Middle frontal gyrus (tissue), 1 donor: ENCODE results near the gene MAD2L2.

Experiments used
- DNase-seq: peaks from one replicate; pipeline ENCODE4 v3.0.0-alpha.2; 2015; ENCODE audit warnings: low spot score; ENCODE audit errors: extremely low spot score

The MAD2L2 gene

GRCh38 chr1:11653861-11654136, 27.1 kb downstream of the MAD2L2 start:
- DNase-seq: no peak

GRCh38 chr1:11653101-11653860, 27.7 kb downstream of the MAD2L2 start:
- DNase-seq: no peak

- DNase-seq: no peak
Observed at GRCh38 chr1:11652203-11652780, 28.7 kb downstream of the MAD2L2 start.

GRCh38 chr1:11651017-11651416, 29.9 kb downstream of the MAD2L2 start:
- DNase-seq: no peak

- DNase-seq: peak; percentile 61
Observed at GRCh38 chr1:11650331-11650991, 30.5 kb downstream of the MAD2L2 start.

GRCh38 chr1:11649624-11650330, 31.2 kb downstream of the MAD2L2 start:
- DNase-seq: no peak

- no peak for DNase-seq
Observed at GRCh38 chr1:11649237-11649623, 31.7 kb downstream of the MAD2L2 start.

- DNase-seq: no peak
Observed at GRCh38 chr1:11648732-11649158, 32.2 kb downstream of the MAD2L2 start.

GRCh38 chr1:11648039-11648438, 32.9 kb downstream of the MAD2L2 start:
- DNase-seq: peak; percentile 87

GRCh38 chr1:11647333-11647732, 33.6 kb downstream of the MAD2L2 start:
- no peak for DNase-seq

- DNase-seq: no peak
Observed at GRCh38 chr1:11646317-11646716, 34.6 kb downstream of the MAD2L2 start.

GRCh38 chr1:11645670-11646265, 35.2 kb downstream of the MAD2L2 start:
- DNase-seq: peak; percentile 66

GRCh38 chr1:11645270-11645669, 35.7 kb downstream of the MAD2L2 start:
- DNase-seq: no peak

- no peak for DNase-seq
Observed at GRCh38 chr1:11643782-11644181, 37.2 kb downstream of the MAD2L2 start.

GRCh38 chr1:11642418-11643017, 38.4 kb downstream of the MAD2L2 start:
- peak; percentile 59 for DNase-seq

GRCh38 chr1:11641776-11642305, 39.1 kb downstream of the MAD2L2 start:
- DNase-seq: no peak

GRCh38 chr1:11640944-11641343, 40.0 kb downstream of the MAD2L2 start:
- DNase-seq: no peak

- no peak for DNase-seq
Observed at GRCh38 chr1:11640101-11640500, 40.8 kb downstream of the MAD2L2 start.

GRCh38 chr1:11639372-11639771, 41.6 kb downstream of the MAD2L2 start:
- DNase-seq: no peak

GRCh38 chr1:11638121-11638520, 42.8 kb downstream of the MAD2L2 start:
- DNase-seq: no peak
